ENCODE data around the gene MVB12B. TPM values are rescaled to one million over a fixed set of nuclear protein-coding genes. Genes with fewer than 3 reads are reported as not detected.

Gene MVB12B
- total RNA-seq, 4 donors from 2014 or later, result 10.2 to 25.7 (median 14.0) TPM

- TF ChIP-seq EP300 (IDR thresholded peaks at IDR 0.05) (no peak), POLR2AphosphoS5 (IDR thresholded peaks at IDR 0.05) (no peak), POLR2A (IDR thresholded peaks at IDR 0.05) (no peak), CTCF (IDR thresholded peaks at IDR 0.05) (no peak)
- Histone ChIP-seq H3K27me3 (no peaks in the 10 kb centered on the region), H3K4me1 (peaks cover 4% of the 10 kb centered on the region), H3K9me3 (no peaks in the 10 kb centered on the region), H3K27ac (no peak overlapping the region), H3K4me3 (no peak overlapping the region), H3K36me3 (peaks cover 32% of the 10 kb centered on the region)
- no peak for DNase-seq (ENCODE audit: low spot score in 2 of 2)
- WGBS, result 86% methylated on average over 3 of the region's 3 CpGs
These were observed 97.2 kb downstream of the MVB12B start for GRCh38 chr9:126423916-126424185.

GRCh38 chr9:126424511-126424910 lies 97.9 kb downstream of the MVB12B start:
- WGBS, result 93% methylated on average over 8 of the region's 8 CpGs
- Histone ChIP-seq H3K9me3 (no peaks in the 10 kb centered on the region), H3K4me3 (no peak overlapping the region), H3K4me1 (peaks cover 4% of the 10 kb centered on the region), H3K36me3 (peaks cover 32% of the 10 kb centered on the region), H3K27me3 (no peaks in the 10 kb centered on the region), H3K27ac (no peak overlapping the region)
- TF ChIP-seq POLR2A (IDR thresholded peaks at IDR 0.05), result no peak
- TF ChIP-seq CTCF (IDR thresholded peaks at IDR 0.05), result no peak
- no peak for TF ChIP-seq POLR2AphosphoS5 (IDR thresholded peaks at IDR 0.05)
- TF ChIP-seq EP300 (IDR thresholded peaks at IDR 0.05), result no peak
- DNase-seq (ENCODE audit: low spot score in 2 of 2), result peak in 1 of 2 donors; percentile 18

- Histone ChIP-seq H3K4me1 (peaks cover under 1% of the 10 kb centered on the region), H3K27ac (no peak overlapping the region), H3K9me3 (no peaks in the 10 kb centered on the region), H3K36me3 (peaks cover 8% of the 10 kb centered on the region), H3K27me3 (no peaks in the 10 kb centered on the region), H3K4me3 (no peak overlapping the region)
- DNase-seq (ENCODE audit: low spot score in 2 of 2), result peak in 1 of 2 donors; percentile 24
- WGBS, result 89% methylated on average over 9 of the region's 9 CpGs
- TF ChIP-seq CTCF (IDR thresholded peaks at IDR 0.05) (no peak), POLR2AphosphoS5 (IDR thresholded peaks at IDR 0.05) (no peak), POLR2A (IDR thresholded peaks at IDR 0.05) (no peak), EP300 (IDR thresholded peaks at IDR 0.05) (no peak)
These were observed 102.0 kb downstream of the MVB12B start for GRCh38 chr9:126428534-126429175.

GRCh38 chr9:126429190-126429589 lies 102.6 kb downstream of the MVB12B start:
- WGBS, result 96% methylated on average over 8 of the region's 8 CpGs
- Histone ChIP-seq H3K36me3 (peaks cover 6% of the 10 kb centered on the region), H3K27ac (no peak overlapping the region), H3K4me1 (no peaks in the 10 kb centered on the region), H3K27me3 (no peaks in the 10 kb centered on the region), H3K4me3 (no peak overlapping the region), H3K9me3 (no peaks in the 10 kb centered on the region)
- no peak for DNase-seq (ENCODE audit: low spot score in 2 of 2)
- TF ChIP-seq CTCF (IDR thresholded peaks at IDR 0.05) (no peak), EP300 (IDR thresholded peaks at IDR 0.05) (no peak), POLR2AphosphoS5 (IDR thresholded peaks at IDR 0.05) (no peak), POLR2A (IDR thresholded peaks at IDR 0.05) (no peak)

GRCh38 chr9:126430124-126430523 lies 103.5 kb downstream of the MVB12B start:
- WGBS, result 90% methylated on average over 6 of the region's 6 CpGs
- DNase-seq (ENCODE audit: low spot score in 2 of 2), result no peak
- H3K9me3 ChIP-seq, result no peaks in the 10 kb centered on the region
- no peak overlapping the region for H3K27ac ChIP-seq
- H3K36me3 ChIP-seq, result peaks cover under 1% of the 10 kb centered on the region
- H3K27me3 ChIP-seq, result no peaks in the 10 kb centered on the region
- no peak overlapping the region for H3K4me3 ChIP-seq
- TF ChIP-seq POLR2AphosphoS5 (IDR thresholded peaks at IDR 0.05) (no peak), EP300 (IDR thresholded peaks at IDR 0.05) (no peak), CTCF (IDR thresholded peaks at IDR 0.05) (no peak), POLR2A (IDR thresholded peaks at IDR 0.05) (no peak)
- H3K4me1 ChIP-seq, result no peaks in the 10 kb centered on the region
